Liver (tissue), 9 donors: Measurements from ENCODE around the gene SP2. TPM values are rescaled to one million over a fixed set of nuclear protein-coding genes. Genes with fewer than 3 reads are reported as not detected.
A peak's percentile ranks its signal among the peaks of the same experiment; 100 is the strongest.

Source experiments
- DNase-seq: peaks from one replicate; pipeline ENCODE4 v3.0.0-alpha.2; 2017; ENCODE audit warnings: low spot score
- H3K27ac ChIP-seq, 2 donors: one replicate each; pipeline ENCODE4 v1.7.0; 2013; ENCODE audit warnings: inconsistent platforms in 2 of 2, low read length in 2 of 2, control low read depth in 1 of 2, low read depth in 1 of 2, mild to moderate bottlenecking in 1 of 2
- H3K27me3 ChIP-seq, 4 donors: one replicate each; pipeline versions ENCODE4 v1.6.1 to v1.7.0; 2013; ENCODE audit warnings: low read length in 3 of 4, inconsistent platforms in 1 of 4, mild to moderate bottlenecking in 1 of 4, moderate library complexity in 1 of 4; ENCODE audit not compliant: control insufficient read depth in 4 of 4, insufficient read depth in 4 of 4
- H3K36me3 ChIP-seq, 4 donors: one replicate each; pipeline versions ENCODE4 v1.6.1 to v1.7.0; 2013; ENCODE audit warnings: low read length in 3 of 4, mild to moderate bottlenecking in 3 of 4, low read depth in 1 of 4, moderate library complexity in 1 of 4; ENCODE audit not compliant: control insufficient read depth in 4 of 4, insufficient read depth in 3 of 4
- H3K4me1 ChIP-seq, 4 donors: one replicate each; pipeline versions ENCODE4 v1.6.1 to v1.7.0; 2013; ENCODE audit warnings: low read length in 3 of 4, mild to moderate bottlenecking in 3 of 4, moderate library complexity in 1 of 4; ENCODE audit not compliant: control insufficient read depth in 4 of 4, insufficient read depth in 4 of 4
- H3K4me3 ChIP-seq, 3 donors: one replicate each; pipeline versions ENCODE4 v1.6.1 to v1.7.0; 2013; ENCODE audit warnings: low read length in 3 of 3, control low read depth in 1 of 3, low read depth in 1 of 3, mild to moderate bottlenecking in 1 of 3
- H3K9ac ChIP-seq, 2 donors: one replicate each; pipeline ENCODE4 v1.7.0; 2013; ENCODE audit warnings: low read length in 2 of 2, mild to moderate bottlenecking in 2 of 2, moderate library complexity in 2 of 2, control low read depth in 1 of 2, low read depth in 1 of 2
- H3K9me3 ChIP-seq, 4 donors: one replicate each; pipeline versions ENCODE4 v1.6.1 to v1.7.0; 2013; ENCODE audit warnings: low read length in 3 of 4; ENCODE audit not compliant: control insufficient read depth in 4 of 4
- ATF3 ChIP-seq: IDR thresholded peaks from 2 replicates; pipeline ENCODE4 v1.6.1; 2016; ENCODE audit warnings: antibody characterized with exemption
- CTCF ChIP-seq: fragments of 150-350 bp; IDR thresholded peaks from 2 replicates; pipeline ENCODE4 v1.5.1; 2017; ENCODE audit warnings: improper control_type of control experiment, low read depth, low read length; ENCODE audit not compliant: missing input control
- EGR1 ChIP-seq, 2 donors: IDR thresholded peaks; 2 replicates each; pipeline ENCODE4 v1.6.1; 2016 to 2018; ENCODE audit warnings: antibody characterized with exemption in 2 of 2, low read depth in 2 of 2
- FOXA1 ChIP-seq: IDR thresholded peaks from 2 replicates; pipeline ENCODE4 v1.6.1; 2016; ENCODE audit warnings: antibody characterized with exemption
- FOXA2 ChIP-seq: IDR thresholded peaks from 2 replicates; pipeline ENCODE4 v1.6.1; 2016; ENCODE audit warnings: antibody characterized with exemption
- GABPA ChIP-seq, 2 donors: IDR thresholded peaks in 1 of 2; conservative IDR thresholded peaks in 1 of 2; 2 replicates each; pipeline ENCODE4 v1.6.1; 2016; ENCODE audit warnings: antibody characterized with exemption in 2 of 2, mild to moderate bottlenecking in 1 of 2, moderate library complexity in 1 of 2
- HNF4A ChIP-seq, 2 donors: conservative IDR thresholded peaks; 2 replicates each; pipeline ENCODE4 v1.6.1; 2016; ENCODE audit warnings: antibody characterized with exemption in 2 of 2, mild to moderate bottlenecking in 2 of 2
- HNF4G ChIP-seq: IDR thresholded peaks from 2 replicates; pipeline ENCODE4 v1.6.1; 2016; ENCODE audit warnings: antibody characterized with exemption
- JUND ChIP-seq, 2 donors: IDR thresholded peaks; 2 replicates each; pipeline ENCODE4 v1.6.1; 2016; ENCODE audit warnings: antibody characterized with exemption in 2 of 2
- NR2F2 ChIP-seq: IDR thresholded peaks from 2 replicates; pipeline ENCODE4 v1.6.1; 2016; ENCODE audit warnings: antibody characterized with exemption
- RAD21 ChIP-seq, 2 donors: IDR thresholded peaks; 2 replicates each; pipeline ENCODE4 v1.6.1; 2016; ENCODE audit warnings: antibody characterized with exemption in 2 of 2, mild to moderate bottlenecking in 2 of 2
- REST ChIP-seq: IDR thresholded peaks from 2 replicates; pipeline ENCODE4 v1.6.1; 2016; ENCODE audit warnings: antibody characterized with exemption, mild to moderate bottlenecking
- RXRA ChIP-seq, 2 donors: IDR thresholded peaks; 2 replicates each; pipeline ENCODE4 v1.6.1; 2017 to 2018; ENCODE audit warnings: antibody characterized with exemption in 2 of 2, mild to moderate bottlenecking in 1 of 2
- SP1 ChIP-seq: IDR thresholded peaks from 2 replicates; pipeline ENCODE4 v1.6.1; 2018; ENCODE audit warnings: antibody characterized with exemption, mild to moderate bottlenecking
- TAF1 ChIP-seq: conservative IDR thresholded peaks from 2 replicates; pipeline ENCODE4 v1.6.1; 2016; ENCODE audit warnings: antibody characterized with exemption, mild to moderate bottlenecking
- YY1 ChIP-seq: IDR thresholded peaks from 2 replicates; pipeline ENCODE4 v1.6.1; 2016; ENCODE audit warnings: antibody characterized with exemption, mild to moderate bottlenecking
- WGBS: extraction: QIAGEN DNeasy Blood & Tissue Kit; methylation state at CpG from one replicate; pipeline ENCODE4 v1.1.7; 2013; 5-methylcytosine and 5-hydroxymethylcytosine counted together
- polyA plus RNA-seq, 2 donors: library from polyadenylated mRNA; stranded (reverse) in 1 of 2; unstranded in 1 of 2; fragments of 200-250 nt in 1 of 2; fragments of >200 nt in 1 of 2; fragmentation: Nextera tagmentation in 1 of 2; extraction: Ambion mirVana in 1 of 2; gene quantifications; one replicate each; pipeline versions ENCODE4 v1.2.1 to v1.2.3, GENCODE V29; 2013 to 2015
- total RNA-seq, 2 donors: library from RNA; depleted of rRNA; stranded (reverse); fragments of >200 nt; gene quantifications; one replicate each; pipeline ENCODE4 v1.2.3, GENCODE V29; 2014
- TF ChIP-seq, protein P1 (sequence below): IDR thresholded peaks from 2 replicates; pipeline ENCODE4 v1.6.1; 2016; ENCODE audit warnings: antibody characterized with exemption
- TF ChIP-seq, protein P2 (sequence below): IDR thresholded peaks from 2 replicates; pipeline ENCODE4 v1.6.1; 2016; ENCODE audit warnings: antibody characterized with exemption
- donor health status: healthy.
- donor health status: healthy.
- donor health status: healthy.
- donor health status: healthy.
- donor health status: healthy.

SP2 gene
- total and polyA plus RNA-seq, 4 donors = 2.2 to 5.7 (median 3.8) TPM

GRCh38 chr17:47959825-47960655 lies 64.0 kb downstream of the SP2 start:
- H3K27me3 ChIP-seq = no peaks in the 10 kb centered on the region
- H3K27ac ChIP-seq = no peak overlapping the region
- WGBS = 77% methylated on average over 8 of the region's 8 CpGs
- H3K4me3 ChIP-seq = no peak overlapping the region
- no peak for DNase-seq
- no peaks in the 10 kb centered on the region for H3K36me3 ChIP-seq
- H3K4me1 ChIP-seq = peaks cover 13 to 28% (median 24%) of the 10 kb centered on the region in 4 donors
- no peaks in the 10 kb centered on the region for H3K9me3 ChIP-seq
- TF ChIP-seq FOXA2 (no peak), HNF4A (conservative IDR thresholded peaks at IDR 0.05) (peak in 1 of 2 donors; percentile 28)
- no peak overlapping the region for H3K9ac ChIP-seq

- Histone ChIP-seq H3K36me3 (no peaks in the 10 kb centered on the region), H3K4me3 (no peak overlapping the region), H3K9ac (no peak overlapping the region), H3K27ac (no peak overlapping the region), H3K4me1 (peaks cover 10 to 23% (median 16%) of the 10 kb centered on the region in 4 donors), H3K27me3 (no peaks in the 10 kb centered on the region), H3K9me3 (no peaks in the 10 kb centered on the region)
- WGBS = 90% methylated on average over 6 of the region's 6 CpGs
- DNase-seq = no peak
- TF ChIP-seq HNF4G (no peak), RAD21 (IDR thresholded peaks at IDR 0.05) (no peak), REST (no peak), TAF1 (no peak), CTCF (no peak), FOXA1 (no peak), ATF3 (no peak), JUND (IDR thresholded peaks at IDR 0.05) (no peak), HNF4A (conservative IDR thresholded peaks at IDR 0.05) (no peak), GABPA (IDR thresholded peaks at IDR 0.05 in 1 of 2, conservative IDR thresholded peaks at IDR 0.05 in 1 of 2) (no peak), NR2F2 (no peak), YY1 (no peak), EGR1 (IDR thresholded peaks at IDR 0.05; ENCODE audit: low read depth in 2 of 2) (no peak), RXRA (IDR thresholded peaks at IDR 0.05) (no peak), SP1 (no peak)
- TF ChIP-seq, protein P1, sequence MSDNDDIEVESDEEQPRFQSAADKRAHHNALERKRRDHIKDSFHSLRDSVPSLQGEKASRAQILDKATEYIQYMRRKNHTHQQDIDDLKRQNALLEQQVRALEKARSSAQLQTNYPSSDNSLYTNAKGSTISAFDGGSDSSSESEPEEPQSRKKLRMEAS = no peak
- TF ChIP-seq, protein P2, sequence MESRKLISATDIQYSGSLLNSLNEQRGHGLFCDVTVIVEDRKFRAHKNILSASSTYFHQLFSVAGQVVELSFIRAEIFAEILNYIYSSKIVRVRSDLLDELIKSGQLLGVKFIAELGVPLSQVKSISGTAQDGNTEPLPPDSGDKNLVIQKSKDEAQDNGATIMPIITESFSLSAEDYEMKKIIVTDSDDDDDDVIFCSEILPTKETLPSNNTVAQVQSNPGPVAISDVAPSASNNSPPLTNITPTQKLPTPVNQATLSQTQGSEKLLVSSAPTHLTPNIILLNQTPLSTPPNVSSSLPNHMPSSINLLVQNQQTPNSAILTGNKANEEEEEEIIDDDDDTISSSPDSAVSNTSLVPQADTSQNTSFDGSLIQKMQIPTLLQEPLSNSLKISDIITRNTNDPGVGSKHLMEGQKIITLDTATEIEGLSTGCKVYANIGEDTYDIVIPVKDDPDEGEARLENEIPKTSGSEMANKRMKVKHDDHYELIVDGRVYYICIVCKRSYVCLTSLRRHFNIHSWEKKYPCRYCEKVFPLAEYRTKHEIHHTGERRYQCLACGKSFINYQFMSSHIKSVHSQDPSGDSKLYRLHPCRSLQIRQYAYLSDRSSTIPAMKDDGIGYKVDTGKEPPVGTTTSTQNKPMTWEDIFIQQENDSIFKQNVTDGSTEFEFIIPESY = no peak
Observed at GRCh38 chr17:47961406-47961805, 65.4 kb downstream of the SP2 start.
